Left renal cortex interstitium (tissue), 4 donors: ENCODE results near the gene SAMSN1. TPM values are rescaled to one million over a fixed set of nuclear protein-coding genes. Genes with fewer than 3 reads are reported as not detected.

Source experiments
- DNase-seq, 4 donors: peaks; one replicate each; pipeline ENCODE4 v3.0.0-alpha.2; 2013; ENCODE audit warnings: low read depth in 4 of 4, low spot score in 2 of 4, missing footprints in 1 of 4
- polyA plus RNA-seq, 4 donors: library from polyadenylated mRNA; unstranded; fragments of 120-200 nt; gene quantifications; one replicate each; pipeline ENCODE4 v1.2.1, GENCODE V29; 2013; ENCODE audit not compliant: insufficient read length in 4 of 4

SAMSN1 gene
- 1 to 10 TPM; 3.4 to 6.7 (median 5.1) TPM for polyA plus RNA-seq

DNA sequence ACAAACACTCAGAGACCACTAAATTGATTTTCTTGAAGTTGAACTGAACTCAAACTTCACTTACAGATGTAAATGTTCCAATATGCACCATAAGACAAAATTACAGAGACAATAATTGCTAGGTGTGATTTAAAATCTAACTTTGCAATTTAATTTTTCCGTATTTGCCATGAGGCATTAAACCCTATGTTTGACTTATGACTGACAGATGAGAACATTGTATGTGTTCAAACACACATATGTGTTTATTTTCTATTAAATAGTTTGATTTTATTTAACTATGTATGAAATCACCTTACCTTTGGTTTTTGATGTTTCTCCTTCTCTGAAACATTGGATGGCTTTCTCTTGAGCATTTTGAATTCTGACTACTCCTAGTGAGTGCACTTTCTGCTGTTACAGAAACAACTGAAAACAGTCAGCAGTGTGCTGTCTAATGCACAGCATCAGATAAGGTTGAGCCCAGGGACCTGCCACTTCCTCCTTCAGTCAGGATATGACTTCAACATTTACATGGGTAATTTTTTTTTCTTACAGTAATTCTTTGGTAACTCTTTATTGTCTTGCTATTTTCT is at the start of gene SAMSN1:
SAMSN1 (minus strand) TSS at position 410 of the 575 bp plus-strand sequence; CDS start at position 356, 54 bp downstream.
- DNase-seq, result no peak

DNA sequence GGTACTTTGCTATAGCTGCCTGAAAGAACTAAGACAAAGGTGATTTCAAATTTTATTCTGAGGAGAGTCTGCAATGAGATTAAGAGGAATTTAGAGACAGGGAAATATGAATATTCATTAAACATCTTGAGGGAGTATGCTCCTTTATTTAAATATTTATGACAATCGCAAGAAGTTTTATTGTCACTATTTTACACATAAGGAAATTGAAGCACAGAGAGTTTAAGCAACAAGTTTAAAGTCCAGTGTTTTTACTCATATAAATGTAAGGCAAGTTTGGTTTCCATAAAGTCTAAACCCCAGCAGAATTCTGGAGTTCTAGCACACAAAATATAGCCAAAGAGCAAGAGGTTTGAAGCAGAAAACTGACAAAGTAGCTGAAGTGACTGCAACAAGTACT is 49.3 kb upstream of the SAMSN1 start:
- DNase-seq, result no peak

DNA sequence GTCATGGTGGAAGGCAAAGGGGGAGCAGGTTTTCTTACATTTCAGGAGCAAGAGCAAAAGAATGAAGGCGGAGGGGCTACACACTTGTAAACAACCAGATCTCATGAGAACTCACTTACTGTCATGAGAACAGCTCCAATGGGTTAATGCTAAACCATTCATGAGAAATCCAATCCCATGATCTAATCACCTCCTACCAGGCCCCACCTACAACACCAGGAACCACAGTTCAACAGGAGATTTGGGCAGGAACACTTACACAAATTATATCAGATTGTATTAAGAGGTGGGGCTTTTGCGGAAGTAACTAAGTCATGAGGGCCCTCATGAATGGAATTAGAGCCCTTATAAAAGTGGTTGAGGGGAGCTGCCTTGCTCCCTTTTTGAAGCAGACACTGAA is 48.9 kb upstream of the SAMSN1 start:
- no peak for DNase-seq

DNA sequence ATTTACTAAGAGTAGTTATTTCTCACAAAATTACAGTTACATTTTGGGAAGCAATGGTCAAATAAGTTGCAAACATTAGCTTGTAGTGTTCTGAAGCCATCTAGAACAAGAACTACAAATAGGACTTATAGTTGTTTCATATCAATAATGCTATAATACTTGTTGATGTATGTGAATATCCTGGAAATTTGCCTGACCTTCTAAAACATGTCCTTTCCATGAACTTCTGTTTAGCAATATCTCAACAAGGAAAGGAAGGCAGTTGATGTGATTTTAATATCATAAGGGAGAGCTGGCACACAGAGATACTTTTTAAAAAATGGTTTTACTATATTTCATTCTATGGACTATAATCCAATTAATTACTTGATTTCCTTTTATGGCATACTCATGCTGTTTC is 47.1 kb upstream of the SAMSN1 start:
- DNase-seq, result no peak

DNA sequence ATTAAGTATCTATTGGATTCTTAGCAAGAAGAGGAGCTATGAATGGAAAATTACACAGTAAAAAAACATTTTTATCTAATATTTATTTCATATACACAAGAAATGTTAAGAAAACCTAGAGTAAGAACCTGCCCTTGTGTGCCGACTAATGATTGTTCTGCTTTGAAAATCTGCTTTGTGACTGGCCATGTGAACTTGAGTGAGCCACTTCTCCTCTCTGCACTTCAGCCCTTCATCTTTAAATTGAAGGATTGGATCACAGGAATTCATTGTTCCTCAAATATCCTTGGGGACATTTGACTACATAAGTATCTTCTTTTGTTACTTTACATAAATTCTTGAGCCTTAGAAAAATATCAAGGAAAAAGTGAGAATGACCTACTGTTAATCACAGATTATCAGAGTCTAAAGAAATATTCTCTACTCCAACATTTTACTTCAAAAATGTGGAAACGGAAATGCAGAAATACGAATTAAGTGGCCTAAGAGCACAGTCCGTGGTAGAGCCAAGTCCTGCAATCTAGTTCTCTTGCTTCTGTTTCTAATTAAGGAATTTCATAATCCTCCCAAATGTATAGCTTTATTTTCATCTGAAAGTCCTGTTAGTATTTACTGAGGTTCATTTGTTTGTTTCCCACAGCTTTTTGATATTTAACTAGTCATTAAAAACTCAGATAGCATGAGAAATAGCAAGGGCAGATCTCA is 46.3 kb upstream of the SAMSN1 start:
- DNase-seq, result no peak

DNA sequence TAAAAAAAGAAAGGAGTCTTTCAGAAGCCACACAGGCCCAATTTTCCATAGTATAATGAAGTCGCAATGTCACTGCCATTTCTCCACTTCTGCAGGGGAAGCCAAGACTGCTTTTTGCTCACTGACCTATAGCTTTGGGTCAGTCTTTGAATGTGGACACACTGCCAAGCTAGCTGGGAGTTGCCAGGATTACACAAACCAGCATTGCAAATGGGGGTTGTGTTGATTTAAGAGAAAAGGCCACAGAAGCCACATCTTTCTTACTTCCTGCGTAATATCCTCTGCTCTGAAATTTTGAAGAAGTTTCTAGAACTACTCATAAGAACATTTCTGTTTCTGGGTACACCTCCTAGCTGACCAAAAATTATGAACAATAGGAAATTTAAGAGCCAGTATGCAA is 45.8 kb upstream of the SAMSN1 start:
- no peak for DNase-seq

DNA sequence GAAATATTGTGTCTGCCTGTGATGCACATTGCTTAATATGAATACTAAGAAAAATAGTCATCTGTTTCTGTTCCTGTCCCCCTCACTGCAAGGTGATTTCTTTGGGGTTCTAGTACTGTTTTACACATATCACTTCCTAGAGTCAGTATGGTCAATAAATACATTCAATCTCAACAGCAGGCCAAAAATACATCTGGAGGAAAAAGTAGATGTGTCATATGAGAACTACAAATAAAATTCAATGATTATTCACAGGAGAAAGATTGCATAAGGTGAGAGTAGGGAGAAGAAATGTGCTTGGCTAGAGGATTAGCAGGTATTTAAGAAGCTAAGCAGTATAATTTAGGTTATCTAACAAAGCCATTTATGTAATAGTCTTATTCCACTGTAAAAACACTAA is 45.3 kb upstream of the SAMSN1 start:
- DNase-seq, result no peak

DNA sequence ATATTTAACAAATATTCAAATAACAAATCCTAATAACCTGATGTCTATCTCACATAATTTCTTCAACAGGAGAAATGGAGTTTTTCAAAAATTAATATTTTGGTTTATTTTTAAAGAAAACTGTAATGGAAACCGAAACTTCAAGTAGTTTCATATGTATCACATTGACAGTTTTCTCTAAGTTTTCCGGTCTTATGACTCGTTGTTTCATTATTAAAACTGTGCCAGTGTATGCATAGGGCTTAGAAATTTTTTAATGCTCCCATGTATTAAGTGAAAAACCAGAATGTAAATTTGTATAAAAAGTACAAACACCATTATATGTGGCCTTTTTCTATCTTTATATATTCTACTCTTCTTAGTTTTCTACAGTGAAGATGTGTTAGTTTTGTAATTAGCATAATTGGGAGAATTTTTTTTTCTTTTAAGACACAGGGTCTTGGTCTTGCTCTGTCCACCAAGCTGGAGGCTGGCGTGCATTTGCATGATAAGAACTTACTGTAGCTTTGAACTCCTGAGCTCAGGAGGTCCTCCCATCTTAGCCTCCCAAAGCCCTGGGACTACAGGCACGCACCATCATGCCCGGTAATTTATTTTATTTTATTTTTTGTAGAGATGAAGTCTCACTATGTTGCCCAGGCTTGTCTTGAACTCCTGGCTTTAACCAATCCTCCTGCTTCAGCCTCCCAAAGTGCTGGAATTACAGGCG is 43.9 kb upstream of the SAMSN1 start:
- no peak for DNase-seq

DNA sequence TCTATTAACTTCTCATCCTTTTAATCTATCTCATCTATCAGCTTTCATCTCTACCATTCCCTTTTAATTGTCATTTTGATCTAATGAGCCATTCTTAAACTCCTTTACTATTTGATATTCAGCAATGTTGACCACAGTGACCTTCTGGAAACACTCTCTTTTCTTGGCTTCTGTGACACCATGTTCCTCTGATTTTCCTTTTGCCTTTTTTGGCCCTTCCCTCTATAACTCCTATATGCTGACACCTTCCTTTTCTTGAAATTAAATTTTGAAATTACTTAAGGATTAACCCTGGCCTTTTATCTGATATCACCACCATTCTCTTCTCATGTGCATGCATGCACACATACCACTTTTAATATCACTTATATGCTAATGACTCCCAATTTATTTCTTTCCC is 41.2 kb upstream of the SAMSN1 start:
- no peak for DNase-seq

DNA sequence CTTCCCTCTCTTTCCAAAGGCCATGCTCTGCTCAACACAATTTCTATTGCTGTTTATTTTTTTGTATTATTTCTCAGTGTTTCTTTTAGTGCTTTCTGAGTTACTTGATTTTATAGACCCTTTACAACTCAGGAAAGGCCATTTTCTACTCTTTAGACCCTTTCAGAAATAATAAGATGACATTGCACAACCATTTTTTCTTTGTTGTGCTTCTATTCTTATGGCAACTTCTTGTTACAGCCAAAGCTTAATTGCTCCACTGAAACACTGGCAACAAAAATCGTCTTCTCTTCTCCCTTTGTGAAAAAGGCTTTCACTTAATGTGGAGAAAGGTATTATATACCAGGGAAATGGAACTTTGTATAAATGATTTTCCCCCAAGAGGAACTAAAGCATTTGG is 39.0 kb upstream of the SAMSN1 start:
- no peak for DNase-seq

DNA sequence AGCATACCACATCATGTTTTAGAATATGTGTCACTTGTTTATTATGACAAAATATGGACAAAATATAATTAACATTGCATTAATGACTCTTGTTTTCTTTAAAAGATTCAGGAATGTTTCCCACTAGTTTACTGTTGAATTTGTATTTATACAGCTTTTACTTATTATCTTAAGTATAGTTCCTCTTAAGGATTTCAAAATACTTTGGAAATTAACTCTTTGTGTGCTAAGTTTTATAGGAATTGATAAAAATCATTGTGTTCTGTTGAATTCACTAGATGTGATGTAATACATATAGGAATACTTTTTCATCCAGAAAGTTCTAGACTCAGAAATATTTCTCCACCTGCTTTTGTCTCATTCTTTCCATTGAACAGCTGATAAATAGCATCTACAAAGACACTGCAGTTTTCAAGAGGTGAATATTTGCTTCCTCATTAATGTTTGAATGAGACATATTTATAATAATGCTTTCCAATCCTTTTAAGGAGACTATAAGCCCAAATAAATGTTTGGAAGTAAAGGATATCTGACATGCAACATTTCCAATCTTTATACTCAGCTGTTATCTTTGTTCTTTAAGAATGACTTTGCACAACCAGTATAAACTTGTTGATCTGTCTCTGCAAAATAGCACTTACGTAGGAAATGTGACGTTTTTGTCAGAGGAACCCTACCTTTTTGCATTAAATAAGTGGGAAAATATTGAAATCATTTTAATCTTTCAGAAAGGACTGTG is 38.4 kb upstream of the SAMSN1 start:
- DNase-seq, result no peak

DNA sequence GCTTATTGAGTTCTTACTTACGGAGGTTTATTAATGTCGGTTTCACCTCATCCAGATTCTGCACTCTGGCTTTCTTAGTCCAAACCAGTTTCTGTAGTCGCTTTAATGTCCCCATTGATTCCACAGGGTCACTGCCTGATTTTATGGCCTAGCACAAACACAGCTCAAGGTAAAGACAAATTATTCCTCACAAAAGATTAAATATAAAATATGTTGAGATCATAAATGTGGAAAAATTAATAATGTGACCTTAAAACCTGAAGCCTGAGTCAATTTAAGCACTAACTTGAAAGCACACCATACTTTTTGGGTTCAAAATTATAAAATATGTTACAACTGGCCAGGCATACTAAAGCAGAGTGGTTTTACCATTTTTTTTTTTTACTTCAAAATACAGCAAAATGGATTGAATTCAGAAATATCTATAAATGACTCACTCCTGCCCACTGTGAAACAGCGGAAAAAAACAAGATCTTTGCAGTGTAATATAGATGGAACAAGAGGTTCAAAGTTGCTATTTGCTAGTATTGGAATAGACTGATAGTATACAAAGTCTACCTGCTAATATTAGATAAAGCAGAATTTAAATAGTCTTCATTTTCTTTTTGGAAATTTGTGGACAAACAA is 37.6 kb upstream of the SAMSN1 start:
- DNase-seq, result no peak

DNA sequence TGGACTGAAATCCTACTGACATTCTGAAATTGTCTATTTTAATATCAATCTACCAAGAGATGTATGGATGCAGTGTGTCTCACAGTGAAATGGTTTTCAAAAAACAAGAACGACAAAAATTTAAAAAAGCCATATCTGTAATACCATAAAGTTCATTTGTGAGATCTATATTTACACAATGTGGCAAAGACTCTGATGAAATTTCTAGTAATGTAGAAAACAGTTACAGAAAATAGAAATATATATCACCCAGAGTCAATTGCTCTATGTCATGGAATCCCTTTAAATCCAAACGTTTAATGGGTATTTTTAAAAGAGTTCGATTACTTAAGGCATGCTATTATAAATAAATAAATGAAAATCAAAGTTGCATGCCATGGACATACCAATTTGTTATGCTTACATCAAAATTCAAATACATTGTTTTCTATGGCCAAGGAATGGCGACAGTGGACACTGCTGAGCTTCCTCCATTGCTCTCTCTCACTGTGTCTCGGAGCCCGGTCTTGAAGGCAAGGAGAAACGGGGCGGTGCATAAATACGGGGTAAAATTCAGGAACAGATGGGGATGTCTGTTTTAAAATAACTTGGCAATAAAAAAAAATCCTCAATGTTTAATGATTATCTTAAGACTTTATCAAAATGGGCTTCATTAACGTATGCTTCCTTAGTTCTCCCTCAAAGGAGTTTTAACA is 37.0 kb upstream of the SAMSN1 start:
- DNase-seq, result no peak

DNA sequence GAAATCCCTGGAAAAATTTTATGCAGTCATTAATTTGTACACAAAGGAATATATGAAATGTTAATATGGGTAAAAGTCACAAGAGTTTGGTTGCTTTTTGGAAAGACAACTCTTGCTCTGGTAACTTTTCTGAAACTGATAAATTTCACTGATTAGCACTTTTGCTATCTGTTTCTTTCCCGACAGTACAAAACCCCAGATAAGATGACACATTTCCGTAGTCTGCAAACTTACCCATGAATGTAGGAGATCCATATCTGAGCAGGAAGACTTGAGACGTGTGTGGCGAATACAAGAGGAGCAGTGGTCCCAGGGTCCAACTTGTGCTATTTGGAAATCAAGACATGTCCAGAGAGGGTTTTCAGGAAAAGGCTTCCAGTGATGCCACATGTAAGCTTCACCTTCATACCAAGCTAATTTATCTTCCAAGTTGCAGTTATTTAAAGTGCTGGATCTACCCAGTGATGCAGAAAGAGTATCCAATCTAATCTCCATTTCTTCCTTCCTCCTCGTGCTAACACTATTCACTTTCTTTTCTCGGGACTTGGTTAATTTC is 35.9 kb upstream of the SAMSN1 start:
- DNase-seq, result no peak

DNA sequence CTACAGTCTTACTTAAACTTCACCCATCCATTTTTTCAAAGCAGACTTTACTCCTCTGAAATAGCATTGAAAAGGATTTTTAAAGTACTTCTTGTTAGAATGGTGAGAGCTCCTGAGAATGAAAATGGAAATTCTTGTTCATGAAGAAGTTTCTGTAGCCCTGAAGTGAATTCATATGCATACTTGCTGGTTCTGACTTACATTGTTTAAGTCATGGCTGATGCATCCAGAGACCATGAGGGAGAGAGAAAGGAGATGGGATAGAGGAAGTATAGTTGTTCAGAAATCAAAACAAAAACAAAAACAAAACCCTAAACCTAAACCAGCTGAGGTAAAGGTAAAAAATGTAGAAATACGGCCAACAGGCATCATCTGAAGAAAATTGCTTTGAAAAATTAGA is 27.1 kb upstream of the SAMSN1 start:
- DNase-seq, result no peak

DNA sequence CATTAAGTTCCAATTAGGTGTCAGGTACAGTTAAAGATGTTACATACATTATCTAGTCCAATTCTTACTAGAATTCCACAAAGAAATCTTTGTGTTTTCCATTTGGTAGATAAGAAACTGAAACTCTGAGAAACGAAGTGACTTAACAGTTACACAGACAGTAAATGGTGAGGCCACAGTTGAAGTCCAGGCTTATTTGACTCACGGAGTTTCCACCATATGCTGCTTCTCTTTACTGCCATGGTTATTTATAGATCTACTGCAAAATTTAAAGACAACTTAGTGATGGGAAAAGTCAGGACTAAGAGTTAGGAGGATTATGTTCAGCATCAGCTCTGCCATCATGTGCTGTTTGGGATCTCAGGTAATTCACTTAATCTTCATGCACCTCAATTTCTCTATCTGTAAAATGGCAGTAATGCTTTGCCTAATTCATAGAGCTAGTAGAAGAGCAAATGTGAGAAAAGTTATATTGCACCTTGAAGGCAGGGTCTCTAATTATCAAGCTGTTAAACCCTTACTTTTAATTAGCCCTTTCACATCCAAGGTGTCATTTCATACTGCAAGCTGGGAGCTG is 26.2 kb upstream of the SAMSN1 start:
- DNase-seq, result no peak

DNA sequence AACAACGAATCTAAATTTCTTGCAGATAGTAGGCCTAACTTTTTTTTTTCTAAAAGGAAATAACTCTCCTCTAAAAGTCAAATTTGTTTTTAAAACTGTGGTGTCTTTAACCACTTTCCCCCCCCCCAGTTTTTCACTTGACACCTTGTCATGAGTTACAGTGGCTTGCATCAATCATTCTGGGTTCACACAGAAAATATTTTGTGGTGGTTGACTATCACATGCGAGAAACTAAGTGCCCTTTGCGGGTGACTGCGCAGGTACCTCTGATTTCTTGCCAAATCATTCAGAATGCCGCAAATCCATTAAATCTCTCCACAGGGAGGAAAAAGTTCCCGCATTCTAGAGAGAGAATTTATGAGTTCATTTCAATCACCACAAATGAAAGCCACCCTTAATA is 23.8 kb upstream of the SAMSN1 start:
- no peak for DNase-seq

DNA sequence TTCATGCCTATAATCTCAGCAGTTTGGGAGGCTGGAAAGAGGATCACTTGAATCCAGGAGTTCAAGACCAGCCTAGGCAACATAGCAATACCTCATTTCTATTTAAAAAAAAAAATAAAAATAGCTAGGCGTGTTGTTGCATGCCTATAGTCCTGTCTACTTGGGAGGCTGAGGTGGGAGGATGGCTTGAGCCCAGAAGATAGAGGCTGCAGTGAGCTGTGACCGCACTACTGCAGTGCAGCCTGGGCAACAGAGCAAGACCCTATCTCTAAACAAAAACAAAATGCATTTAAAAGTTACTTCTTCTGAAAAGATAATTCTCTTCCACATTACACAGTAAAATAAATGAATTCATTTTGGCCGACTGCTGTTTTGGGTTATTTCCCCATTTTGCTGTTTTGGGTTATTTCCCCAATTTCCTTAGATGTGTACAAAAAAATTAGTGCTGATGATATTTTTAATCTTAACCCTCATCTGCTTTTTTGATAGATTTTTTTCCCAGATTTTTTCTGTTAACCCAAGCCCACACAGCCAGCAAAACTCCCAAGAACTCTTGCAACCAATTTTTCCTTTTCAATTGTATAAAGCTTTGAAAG is 23.0 kb upstream of the SAMSN1 start:
- DNase-seq, result no peak
